Measurements from ENCODE around the gene CFAP92. TPM values are rescaled to one million over a fixed set of nuclear protein-coding genes. Genes with fewer than 3 reads are reported as not detected.

Gene CFAP92
- total and polyA plus RNA-seq, 10 donors: 0.29 to 3.1 (median 1.3) TPM

DNA sequence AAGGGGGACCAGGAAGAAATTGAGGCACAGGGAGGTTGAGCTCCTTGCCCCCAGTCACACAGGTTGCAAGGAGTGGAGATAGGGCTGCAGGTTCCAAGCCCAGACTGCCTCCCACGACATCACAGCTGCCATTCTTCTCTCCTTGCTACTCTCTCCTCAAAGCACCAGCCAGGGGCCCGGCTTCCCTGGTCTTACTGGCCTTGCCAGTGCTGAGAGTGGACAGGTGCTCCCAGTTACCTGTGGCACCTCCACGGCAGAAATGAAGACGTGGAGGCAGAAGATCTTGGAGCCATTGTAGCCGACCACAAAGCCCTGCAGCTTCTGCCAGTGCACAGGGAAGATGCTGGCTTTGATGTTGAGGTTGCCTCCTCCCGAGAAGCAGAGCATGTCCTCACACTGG lies 132.4 kb downstream of the CFAP92 start:
- 80 to 94% (median 86%) methylated on average over 6 of the region's 6 CpGs for WGBS, 5 donors
- peaks cover 0 to 15% (median 6%) of the 10 kb centered on the region in 6 donors for H3K4me1 ChIP-seq
- intact Hi-C loops (cut with DNase I; ENCODE audit: low total_unique reads): no loop called here
- no peak for TF ChIP-seq CTCF (IDR thresholded peaks at IDR 0.05 in 8 of 11, conservative IDR thresholded peaks at IDR 0.05 in 3 of 11)
- no peak for TF ChIP-seq POLR2A (IDR thresholded peaks at IDR 0.05)
- peaks cover 0 to 3% (median 0%) of the 10 kb centered on the region in 6 donors for H3K36me3 ChIP-seq
- H3K27ac ChIP-seq: no peak overlapping the region
- no peak for DNase-seq
- H3K9me3 ChIP-seq: peaks cover 6 to 56% (median 47%) of the 10 kb centered on the region in 8 donors
- H3K27me3 ChIP-seq (replicated peaks in 1 of 7): no peaks in the 10 kb centered on the region
- H3K4me3 ChIP-seq: no peak overlapping the region

Small RNA genes lying within 50 kb of the gene (small RNA-seq; reads per million reads assigned to genes)
- gene AC112484.4: 0 reads per million in 4 donors

Other genes with a start within 250 kb of the CFAP92 start
- 10 to 100 TPM; 39.6 to 52.8 (median 49.2) TPM for gene ACAD9, start 114.5 kb downstream of the CFAP92 start, total RNA-seq
- gene ACAD9, start 114.5 kb downstream of the CFAP92 start, polyA plus RNA-seq: 10 to 100 TPM; 18.8 to 31.9 (median 25.0) TPM
- gene EFCC1, start 7.2 kb upstream of the CFAP92 start, total RNA-seq: 10 to 100 TPM in 2 of 7 donors, 1 to 10 TPM in 5; 3.7 to 11.2 (median 7.6) TPM
- 1 to 10 TPM; 2.0 to 8.9 (median 8.7) TPM for gene EFCC1, start 7.2 kb upstream of the CFAP92 start, polyA plus RNA-seq
- 10 to 100 TPM in 1 of 7 donors, 1 to 10 TPM in 6; 4.2 to 14.9 (median 7.9) TPM for gene GP9, start 66.7 kb upstream of the CFAP92 start, total RNA-seq
- 1 to 10 TPM; 1.4 to 5.5 (median 2.2) TPM for gene GP9, start 66.7 kb upstream of the CFAP92 start, polyA plus RNA-seq
- 10 to 100 TPM; 26.7 to 49.6 (median 31.9) TPM for gene RAB43, start 127.7 kb upstream of the CFAP92 start, total RNA-seq
- 10 to 100 TPM in 1 of 3 donors, 1 to 10 TPM in 2; 3.1 to 12.5 (median 3.2) TPM for gene RAB43, start 127.7 kb upstream of the CFAP92 start, polyA plus RNA-seq
- 10 to 100 TPM; 21.4 to 33.8 (median 30.0) TPM for gene ISY1, start 167.0 kb upstream of the CFAP92 start, total RNA-seq
- gene ISY1, start 167.0 kb upstream of the CFAP92 start, polyA plus RNA-seq: 10 to 100 TPM; 22.2 to 29.8 (median 25.2) TPM
- gene CNBP, start 189.8 kb upstream of the CFAP92 start, total RNA-seq: 100 to 1,000 TPM; 252 to 420 (median 279) TPM
- gene CNBP, start 189.8 kb upstream of the CFAP92 start, polyA plus RNA-seq: 100 to 1,000 TPM; 301 to 360 (median 324) TPM

Measured in spleen (tissue), 11 donors.